Gastrocnemius medialis (tissue), 4 donors: Measurements from ENCODE around the gene METTL4. TPM values are rescaled to one million over a fixed set of nuclear protein-coding genes. Genes with fewer than 3 reads are reported as not detected.
"Not testable (repeated sequence)": the region's sequence is repeated elsewhere in the genome, so short reads cannot be mapped to it uniquely, and the experiment has no call there.

ENCODE experiments used
- ATAC-seq, 2 donors: fragments of 150-250 bp; one replicate each; pipeline ENCODE4 v1.9.1; 2016
- DNase-seq, 2 donors: peaks; one replicate each; pipeline ENCODE4 v3.0.0-alpha.2; 2019
- H3K27ac ChIP-seq, 4 donors: fragments of 200-600 bp; sonication (generic); 1 replicate in 1 of 4; 2 replicates in 3 of 4; pipeline ENCODE4 v1.5.1; 2016 to 2018; ENCODE audit warnings: mild to moderate bottlenecking in 2 of 4, moderate library complexity in 1 of 4
- H3K27me3 ChIP-seq, 3 donors: fragments of 200-600 bp; sonication (generic) in 2 of 3; 1 replicate in 1 of 3; 2 replicates in 2 of 3; pipeline versions ENCODE4 v1.5.1 to v1.6.0; 2016 to 2019; ENCODE audit warnings: mild to moderate bottlenecking in 1 of 3, moderate library complexity in 1 of 3
- H3K36me3 ChIP-seq, 2 donors: fragments of 200-600 bp; sonication (generic) in 1 of 2; one replicate each; pipeline ENCODE4 v1.5.1; 2017 to 2018
- H3K4me1 ChIP-seq, 2 donors: fragments of 200-600 bp; sonication (generic) in 1 of 2; one replicate each; pipeline ENCODE4 v1.5.1; 2016 to 2017; ENCODE audit warnings: mild to moderate bottlenecking in 2 of 2
- H3K4me3 ChIP-seq, 4 donors: fragments of 200-600 bp; sonication (generic) in 3 of 4; 1 replicate in 1 of 4; 2 replicates in 3 of 4; pipeline ENCODE4 v1.5.1; 2016 to 2019; ENCODE audit warnings: mild to moderate bottlenecking in 2 of 4
- H3K9me3 ChIP-seq, 3 donors: fragments of 200-600 bp; sonication (generic) in 2 of 3; 1 replicate in 1 of 3; 2 replicates in 2 of 3; pipeline ENCODE4 v1.5.1; 2016 to 2019
- CTCF ChIP-seq, 5 experiments: fragments of 450-650 bp in 3 of 5; fragments of 200-600 bp in 2 of 5; sonication (generic) in 2 of 5; IDR thresholded peaks in 4 of 5; conservative IDR thresholded peaks in 1 of 5; 1 replicate in 4 of 5; 2 replicates in 1 of 5; pipeline ENCODE4 v1.5.1; 2016 to 2019; ENCODE audit warnings: antibody characterized with exemption in 5 of 5, mild to moderate bottlenecking in 3 of 5, moderate library complexity in 3 of 5
- POLR2A ChIP-seq, 2 donors: fragments of 450-650 bp; IDR thresholded peaks; one replicate each; pipeline ENCODE4 v1.6.1; 2017; ENCODE audit warnings: antibody characterized with exemption in 2 of 2, mild to moderate bottlenecking in 2 of 2, moderate library complexity in 2 of 2
- in situ Hi-C, 4 donors: fragments of 200-750 bp; cut with MboI; loops; one replicate each; pipeline versions ENCODE4 v1.15.0 to v1.8.0; 2017; ENCODE audit warnings: low sequenced_read_pairs in 4 of 4
- intact Hi-C: fragments of 100-400 bp; cut with DNase I; formaldehyde crosslinking; loops from one replicate; pipeline ENCODE4 v1.15.1; 2023; ENCODE audit warnings: low total_unique reads
- total RNA-seq, 4 donors: library from RNA; depleted of rRNA; stranded (reverse); fragments of >200 nt; gene quantifications; one replicate each; pipeline versions ENCODE4 v1.1.0 to v1.2.3, GENCODE V29; 2016

METTL4 gene
- total RNA-seq, 4 donors from 2014 or later, result 1.4 to 2.9 (median 1.8) TPM

- H3K4me3 ChIP-seq, result no peak overlapping the region
- no peaks in the 10 kb centered on the region for H3K9me3 ChIP-seq
- in situ Hi-C loops, result loop anchor here in 2 of 4 donors (25.0 kb wide), 2 partner anchors 212 to 1687 kb away; no protein-coding TSS in a partner anchor
- intact Hi-C loops, result loop anchor here (5.0 to 10.0 kb wide), 2 partner anchors 212 to 445 kb away; no protein-coding TSS in a partner anchor
- peaks cover 0 to 27% of the 10 kb centered on the region in 2 donors for H3K36me3 ChIP-seq
- H3K4me1 ChIP-seq, result no peaks in the 10 kb centered on the region
- no peak for TF ChIP-seq POLR2A (IDR thresholded peaks at IDR 0.05)
- no peak for TF ChIP-seq CTCF (IDR thresholded peaks at IDR 0.05 in 4 of 5, conservative IDR thresholded peaks at IDR 0.05 in 1 of 5)
- ATAC-seq (no peak), DNase-seq (no peak)
- no peaks in the 10 kb centered on the region for H3K27me3 ChIP-seq
- no peak overlapping the region for H3K27ac ChIP-seq
These were observed 21.8 kb downstream of the METTL4 start for GRCh38 chr18:2549462-2549861.

GRCh38 chr18:2547477-2548087 lies 23.7 kb downstream of the METTL4 start:
- Histone ChIP-seq H3K4me3 (no peak overlapping the region), H3K36me3 (peaks cover 0 to 20% of the 10 kb centered on the region in 2 donors), H3K27ac (no peak overlapping the region), H3K9me3 (no peaks in the 10 kb centered on the region), H3K27me3 (no peaks in the 10 kb centered on the region), H3K4me1 (no peaks in the 10 kb centered on the region)
- no peak for ATAC-seq
- TF ChIP-seq POLR2A (IDR thresholded peaks at IDR 0.05), result no peak
- peak in 4 of 5 experiments; percentile 22 to 54 (median 32) for TF ChIP-seq CTCF (IDR thresholded peaks at IDR 0.05 in 4 of 5, conservative IDR thresholded peaks at IDR 0.05 in 1 of 5)
- intact Hi-C loops, result loop anchor here (5.0 to 10.0 kb wide), 2 partner anchors 210 to 443 kb away; no protein-coding TSS in a partner anchor
- no peak for DNase-seq
- in situ Hi-C loops, result loop anchor here in 2 of 4 donors (25.0 kb wide), 2 partner anchors 210 to 1685 kb away; no protein-coding TSS in a partner anchor

DNA sequence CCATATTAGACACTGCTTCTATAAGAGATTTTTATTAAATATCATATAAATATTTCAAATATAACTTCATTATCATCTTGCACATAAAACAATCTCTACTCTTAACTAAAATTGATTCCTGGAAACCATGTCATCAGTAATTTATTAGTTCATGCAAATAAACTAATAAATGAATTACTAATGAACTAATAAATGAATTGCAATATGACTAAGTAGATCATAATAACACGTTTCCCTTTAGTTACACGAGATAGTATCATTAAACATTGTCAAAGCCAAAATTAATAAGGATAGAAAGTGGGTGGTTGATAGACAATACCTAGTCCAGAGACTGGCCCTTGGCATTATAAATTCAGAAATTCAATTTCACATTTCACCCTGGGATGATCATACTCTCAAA lies 26.1 kb downstream of the METTL4 start:
- H3K4me1 ChIP-seq, result no peaks in the 10 kb centered on the region
- ATAC-seq (no peak), DNase-seq (no peak)
- H3K27me3 ChIP-seq, result no peaks in the 10 kb centered on the region
- H3K36me3 ChIP-seq, result peaks cover 0 to 7% of the 10 kb centered on the region in 2 donors
- no peak overlapping the region for H3K4me3 ChIP-seq
- H3K9me3 ChIP-seq, result no peaks in the 10 kb centered on the region
- in situ Hi-C loops (loop anchor here in 2 of 4 donors (25.0 kb wide), 2 partner anchors 208 to 1683 kb away; no protein-coding TSS in a partner anchor), intact Hi-C loops (loop anchor here (5.0 to 10.0 kb wide), 2 partner anchors 208 to 440 kb away; no protein-coding TSS in a partner anchor)
- TF ChIP-seq POLR2A (IDR thresholded peaks at IDR 0.05) (no peak), CTCF (IDR thresholded peaks at IDR 0.05 in 4 of 5, conservative IDR thresholded peaks at IDR 0.05 in 1 of 5) (no peak)
- H3K27ac ChIP-seq, result no peak overlapping the region

DNA sequence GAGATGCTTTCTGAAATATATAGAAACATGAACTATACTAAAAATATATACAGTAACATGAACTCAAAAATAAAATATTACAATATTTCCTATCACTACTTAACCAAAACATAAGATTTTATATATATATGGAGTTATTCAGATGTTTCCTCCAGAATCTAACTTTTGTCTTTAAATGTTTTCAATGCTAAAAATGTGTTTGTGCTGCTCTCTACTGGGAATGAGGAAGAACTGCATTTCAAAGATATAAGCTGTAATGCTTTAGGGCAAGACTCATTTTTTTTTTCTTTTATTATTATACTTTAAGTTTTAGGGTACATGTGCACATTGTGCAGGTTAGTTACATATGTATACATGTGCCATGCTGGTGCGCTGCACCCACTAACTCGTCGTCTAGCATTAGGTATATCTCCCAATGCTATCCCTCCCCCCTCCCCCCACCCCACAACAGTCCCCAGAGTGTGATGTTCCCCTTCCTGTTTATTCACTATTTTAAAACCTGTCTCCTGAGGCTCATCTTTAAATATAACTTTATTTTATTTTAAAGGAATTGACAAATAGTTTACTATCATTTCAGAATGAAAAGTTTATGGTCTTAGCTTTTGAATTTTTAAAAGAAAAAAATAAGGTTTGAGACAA lies 29.3 kb downstream of the METTL4 start:
- not testable (repeated sequence) for H3K36me3 ChIP-seq, H3K4me1 ChIP-seq, H3K9me3 ChIP-seq, ATAC-seq, H3K27ac ChIP-seq, DNase-seq, H3K4me3 ChIP-seq, H3K27me3 ChIP-seq
- in situ Hi-C loops, result loop anchor here in 2 of 4 donors (25.0 kb wide), 2 partner anchors 205 to 1680 kb away; no protein-coding TSS in a partner anchor
- intact Hi-C loops, result loop anchor here (10.0 kb wide), 1 partner anchor 437 kb away; no protein-coding TSS in a partner anchor
- peak; percentile 19 to 59 (median 34) for TF ChIP-seq CTCF (IDR thresholded peaks at IDR 0.05 in 4 of 5, conservative IDR thresholded peaks at IDR 0.05 in 1 of 5)
